ENCODE measurements around the gene CA10. TPM values are rescaled to one million over a fixed set of nuclear protein-coding genes. Genes with fewer than 3 reads are reported as not detected.
A peak's percentile ranks its signal among the peaks of the same experiment; 100 is the strongest.

CA10 gene
- total and polyA plus RNA-seq, 2 donors (not counting 1 experiment from before 2014, with no cell fraction given): not detected

GRCh38 chr17:52145476-52145875 lies 13.0 kb downstream of the CA10 start:
- Histone ChIP-seq H4K20me1 (ENCODE audit: control insufficient read depth, extremely low read depth, insufficient read depth, low read length) (no peaks in the 10 kb centered on the region), H3K4me3 (replicated peaks in 1 of 4; ENCODE audit: control extremely low read depth in 1 of 4, insufficient read depth in 1 of 4, low read depth in 3 of 4, low read length in 4 of 4) (no peak overlapping the region), H3K79me2 (ENCODE audit: control insufficient read depth, insufficient read depth, low read length) (no peaks in the 10 kb centered on the region), H3K27ac (ENCODE audit: insufficient read depth, low read length) (no peak overlapping the region), H3K27me3 (ENCODE audit: control insufficient read depth, insufficient read depth, low read length) (no peaks in the 10 kb centered on the region), H3K36me3 (ENCODE audit: control insufficient read depth, insufficient read depth, low read length) (no peaks in the 10 kb centered on the region), H3K4me1 (ENCODE audit: control insufficient read depth, extremely low read depth, insufficient read depth, low read length) (no peaks in the 10 kb centered on the region), H2AFZ (ENCODE audit: low read length) (no peak overlapping the region), H3K4me2 (ENCODE audit: extremely low read depth, insufficient read depth, low read length) (no peak overlapping the region), H3K9me3 (ENCODE audit: control insufficient read depth, insufficient read depth, low read depth, low read length) (no peaks in the 10 kb centered on the region), H3K9ac (ENCODE audit: insufficient read depth, low read length) (no peak overlapping the region)
- peak in 1 of 2 donors; percentile 73 for DNase-seq (ENCODE audit: low read depth in 2 of 2)
- TF ChIP-seq CTCF (conservative IDR thresholded peaks at IDR 0.05 in 1 of 2, IDR thresholded peaks at IDR 0.05 in 1 of 2; ENCODE audit: low read depth in 1 of 2, low read length in 2 of 2): no peak
- no peak for TF ChIP-seq EZH2 (IDR thresholded peaks at IDR 0.05; ENCODE audit: low read length, missing control alignments)

DNA sequence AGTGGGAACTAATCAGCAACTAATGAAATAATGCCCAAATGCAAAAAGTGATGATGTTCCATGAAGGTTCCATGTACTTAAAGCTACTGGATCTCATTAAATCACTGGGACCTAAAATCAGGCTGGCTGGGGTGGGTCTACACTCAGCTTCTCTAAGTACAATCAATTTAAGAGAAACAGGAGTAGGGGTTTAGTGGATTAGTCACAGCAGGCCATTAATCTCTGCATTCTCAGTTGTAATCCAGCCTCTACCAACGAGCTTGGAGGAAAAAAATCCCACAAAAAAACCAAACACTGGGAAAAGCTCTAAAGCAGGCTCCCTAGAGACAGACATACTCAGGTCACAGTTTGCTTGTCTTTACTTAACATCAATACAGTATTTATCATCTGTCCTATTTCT lies 15.0 kb downstream of the CA10 start:
- Histone ChIP-seq H4K20me1 (ENCODE audit: control insufficient read depth, extremely low read depth, insufficient read depth, low read length) (no peaks in the 10 kb centered on the region), H3K36me3 (ENCODE audit: control insufficient read depth, insufficient read depth, low read length) (no peaks in the 10 kb centered on the region), H3K79me2 (ENCODE audit: control insufficient read depth, insufficient read depth, low read length) (no peaks in the 10 kb centered on the region), H2AFZ (ENCODE audit: low read length) (no peak overlapping the region), H3K9ac (ENCODE audit: insufficient read depth, low read length) (no peak overlapping the region), H3K4me2 (ENCODE audit: extremely low read depth, insufficient read depth, low read length) (no peak overlapping the region), H3K27ac (ENCODE audit: insufficient read depth, low read length) (no peak overlapping the region), H3K9me3 (ENCODE audit: control insufficient read depth, insufficient read depth, low read depth, low read length) (no peaks in the 10 kb centered on the region), H3K4me3 (replicated peaks in 1 of 4; ENCODE audit: control extremely low read depth in 1 of 4, insufficient read depth in 1 of 4, low read depth in 3 of 4, low read length in 4 of 4) (no peak overlapping the region), H3K4me1 (ENCODE audit: control insufficient read depth, extremely low read depth, insufficient read depth, low read length) (no peaks in the 10 kb centered on the region), H3K27me3 (ENCODE audit: control insufficient read depth, insufficient read depth, low read length) (no peaks in the 10 kb centered on the region)
- TF ChIP-seq EZH2 (IDR thresholded peaks at IDR 0.05; ENCODE audit: low read length, missing control alignments): no peak
- TF ChIP-seq CTCF (conservative IDR thresholded peaks at IDR 0.05 in 1 of 2, IDR thresholded peaks at IDR 0.05 in 1 of 2; ENCODE audit: low read depth in 1 of 2, low read length in 2 of 2): no peak
- DNase-seq (ENCODE audit: low read depth in 2 of 2): peak in 1 of 2 donors; percentile 2

- TF ChIP-seq EZH2 (IDR thresholded peaks at IDR 0.05; ENCODE audit: low read length, missing control alignments): no peak
- no peak for TF ChIP-seq CTCF (conservative IDR thresholded peaks at IDR 0.05 in 1 of 2, IDR thresholded peaks at IDR 0.05 in 1 of 2; ENCODE audit: low read depth in 1 of 2, low read length in 2 of 2)
- no peak overlapping the region for H3K9ac ChIP-seq (ENCODE audit: insufficient read depth, low read length)
- no peak overlapping the region for H3K4me3 ChIP-seq (replicated peaks in 1 of 4; ENCODE audit: control extremely low read depth in 1 of 4, insufficient read depth in 1 of 4, low read depth in 3 of 4, low read length in 4 of 4)
- H3K27me3 ChIP-seq (ENCODE audit: control insufficient read depth, insufficient read depth, low read length): no peaks in the 10 kb centered on the region
- H4K20me1 ChIP-seq (ENCODE audit: control insufficient read depth, extremely low read depth, insufficient read depth, low read length): no peaks in the 10 kb centered on the region
- H3K79me2 ChIP-seq (ENCODE audit: control insufficient read depth, insufficient read depth, low read length): no peaks in the 10 kb centered on the region
- H3K36me3 ChIP-seq (ENCODE audit: control insufficient read depth, insufficient read depth, low read length): no peaks in the 10 kb centered on the region
- no peaks in the 10 kb centered on the region for H3K9me3 ChIP-seq (ENCODE audit: control insufficient read depth, insufficient read depth, low read depth, low read length)
- no peak for DNase-seq (ENCODE audit: low read depth in 2 of 2)
- H3K27ac ChIP-seq (ENCODE audit: insufficient read depth, low read length): no peak overlapping the region
- no peaks in the 10 kb centered on the region for H3K4me1 ChIP-seq (ENCODE audit: control insufficient read depth, extremely low read depth, insufficient read depth, low read length)
- H3K4me2 ChIP-seq (ENCODE audit: extremely low read depth, insufficient read depth, low read length): no peak overlapping the region
- H2AFZ ChIP-seq (ENCODE audit: low read length): no peak overlapping the region
Measured at GRCh38 chr17:52140601-52141000, 17.9 kb downstream of the CA10 start.
